GM19395 (cell line): ENCODE measurements around the gene SGK2.
"Not testable (repeated sequence)": the region's sequence is repeated elsewhere in the genome, so short reads cannot be mapped to it uniquely, and the experiment has no call there.

ENCODE experiments used
- ATAC-seq: cut with Tn5 transposase; IDR thresholded peaks from one replicate; pipeline ENCODE4 v1.9.1; 2021; ENCODE audit warnings: mild to moderate bottlenecking, moderate library complexity; ENCODE audit not compliant: unreplicated experiment

Gene SGK2

GRCh38 chr20:43590392-43591303 is 31.8 kb downstream of the SGK2 start, which contains the start of gene IFT52:
Gene IFT52 (plus strand): TSS chr20:43590937. CDS start chr20:43594699, 3,762 bp downstream.
- peak; percentile 99 for ATAC-seq

GRCh38 chr20:43601960-43602359 is 43.1 kb downstream of the SGK2 start:
- not testable (repeated sequence) for ATAC-seq

- no peak for ATAC-seq
These were observed 44.3 kb downstream of the SGK2 start for GRCh38 chr20:43603124-43603523.

DNA sequence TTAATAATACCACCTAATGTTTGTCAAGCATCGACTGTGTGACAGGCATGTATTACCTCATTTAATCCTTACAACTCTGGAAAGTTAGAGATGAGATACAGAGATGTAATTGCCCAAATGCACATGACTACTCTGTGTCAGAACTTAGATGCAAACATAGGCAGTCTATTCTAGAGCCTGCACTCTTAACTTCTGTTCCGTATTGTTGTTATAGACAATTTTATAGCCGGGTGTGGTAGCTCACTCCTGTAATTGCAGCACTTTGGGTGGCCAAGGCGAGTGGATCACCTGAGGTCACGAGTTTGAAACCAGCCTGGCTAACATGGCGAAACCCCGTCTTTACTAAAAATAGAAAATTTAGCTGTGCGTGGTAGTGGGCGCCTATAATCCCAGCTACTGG is 46.9 kb downstream of the SGK2 start:
- ATAC-seq = no peak

DNA sequence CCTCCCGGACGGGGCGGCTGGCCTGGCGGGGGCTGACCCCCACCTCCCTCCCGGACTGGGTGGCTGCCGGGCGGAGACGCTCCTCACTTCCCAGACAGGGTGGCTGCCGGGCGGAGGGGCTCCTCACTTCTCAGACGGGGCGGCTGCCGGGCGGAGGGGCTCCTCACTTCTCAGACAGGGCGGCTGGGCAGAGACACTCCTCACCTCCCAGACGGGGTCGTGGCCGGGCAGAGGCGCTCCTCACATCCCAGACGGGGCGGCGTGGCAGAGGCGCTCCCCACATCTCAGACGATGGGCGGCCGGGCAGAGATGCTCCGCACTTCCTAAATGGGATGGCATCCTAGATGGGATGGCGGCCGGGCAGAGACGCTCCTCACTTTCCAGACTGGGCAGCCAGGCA is 48.5 kb downstream of the SGK2 start:
- ATAC-seq = not testable (repeated sequence)

GRCh38 chr20:43631598-43631997 is 72.8 kb downstream of the SGK2 start:
- ATAC-seq = no peak
